NOMO-1 treated with DMSO at 0.1 percent for 48 hours (cell line): ENCODE measurements around the gene KDM3A.

Experiments used
- DNase-seq: peaks from one replicate; lab custom pipeline; 2025; ENCODE audit not compliant: unreplicated experiment; lab: John Stamatoyannopoulos, UW

The KDM3A gene, protein sequence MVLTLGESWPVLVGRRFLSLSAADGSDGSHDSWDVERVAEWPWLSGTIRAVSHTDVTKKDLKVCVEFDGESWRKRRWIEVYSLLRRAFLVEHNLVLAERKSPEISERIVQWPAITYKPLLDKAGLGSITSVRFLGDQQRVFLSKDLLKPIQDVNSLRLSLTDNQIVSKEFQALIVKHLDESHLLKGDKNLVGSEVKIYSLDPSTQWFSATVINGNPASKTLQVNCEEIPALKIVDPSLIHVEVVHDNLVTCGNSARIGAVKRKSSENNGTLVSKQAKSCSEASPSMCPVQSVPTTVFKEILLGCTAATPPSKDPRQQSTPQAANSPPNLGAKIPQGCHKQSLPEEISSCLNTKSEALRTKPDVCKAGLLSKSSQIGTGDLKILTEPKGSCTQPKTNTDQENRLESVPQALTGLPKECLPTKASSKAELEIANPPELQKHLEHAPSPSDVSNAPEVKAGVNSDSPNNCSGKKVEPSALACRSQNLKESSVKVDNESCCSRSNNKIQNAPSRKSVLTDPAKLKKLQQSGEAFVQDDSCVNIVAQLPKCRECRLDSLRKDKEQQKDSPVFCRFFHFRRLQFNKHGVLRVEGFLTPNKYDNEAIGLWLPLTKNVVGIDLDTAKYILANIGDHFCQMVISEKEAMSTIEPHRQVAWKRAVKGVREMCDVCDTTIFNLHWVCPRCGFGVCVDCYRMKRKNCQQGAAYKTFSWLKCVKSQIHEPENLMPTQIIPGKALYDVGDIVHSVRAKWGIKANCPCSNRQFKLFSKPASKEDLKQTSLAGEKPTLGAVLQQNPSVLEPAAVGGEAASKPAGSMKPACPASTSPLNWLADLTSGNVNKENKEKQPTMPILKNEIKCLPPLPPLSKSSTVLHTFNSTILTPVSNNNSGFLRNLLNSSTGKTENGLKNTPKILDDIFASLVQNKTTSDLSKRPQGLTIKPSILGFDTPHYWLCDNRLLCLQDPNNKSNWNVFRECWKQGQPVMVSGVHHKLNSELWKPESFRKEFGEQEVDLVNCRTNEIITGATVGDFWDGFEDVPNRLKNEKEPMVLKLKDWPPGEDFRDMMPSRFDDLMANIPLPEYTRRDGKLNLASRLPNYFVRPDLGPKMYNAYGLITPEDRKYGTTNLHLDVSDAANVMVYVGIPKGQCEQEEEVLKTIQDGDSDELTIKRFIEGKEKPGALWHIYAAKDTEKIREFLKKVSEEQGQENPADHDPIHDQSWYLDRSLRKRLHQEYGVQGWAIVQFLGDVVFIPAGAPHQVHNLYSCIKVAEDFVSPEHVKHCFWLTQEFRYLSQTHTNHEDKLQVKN (N-terminal part only)

DNA sequence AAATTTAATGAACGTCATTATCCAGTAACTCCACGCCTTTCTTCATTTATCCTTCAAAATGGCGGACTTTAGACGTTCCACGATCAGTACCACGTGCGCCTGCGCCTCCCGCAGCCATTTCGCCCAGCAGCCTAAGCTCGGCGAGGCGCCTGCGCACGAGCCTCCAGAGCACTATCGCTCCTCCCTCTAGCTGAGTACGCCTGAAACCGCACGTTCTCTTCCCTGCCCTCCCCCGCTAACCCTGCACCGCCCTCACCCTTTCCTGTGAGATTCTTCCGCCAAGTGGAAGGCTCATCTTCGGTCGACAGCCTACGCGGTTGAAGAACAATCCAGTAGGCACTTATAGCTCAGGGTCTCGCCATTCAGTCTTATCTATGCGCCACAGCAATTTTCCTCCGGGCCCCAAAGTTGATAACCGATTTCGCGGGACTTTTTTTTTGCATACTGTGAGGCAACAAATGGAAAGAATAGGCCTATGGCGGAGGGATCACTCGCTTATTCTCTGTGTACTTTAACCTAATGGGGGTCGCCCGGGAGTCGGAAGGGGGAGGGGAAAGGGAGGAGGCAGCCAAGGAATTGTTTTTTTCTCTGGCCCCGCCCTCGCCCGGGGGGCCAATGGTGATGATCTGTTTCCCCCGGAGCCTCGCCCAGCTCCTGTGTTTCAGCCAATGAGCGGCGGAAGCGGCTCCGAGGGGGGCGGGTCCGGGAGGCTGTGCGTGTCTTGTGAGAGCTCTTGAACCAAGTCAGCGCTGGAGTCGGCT lies at the start of gene KDM3A:
KDM3A (plus strand) TSS at position 741 of the 761 bp plus-strand sequence. CDS start 677 bp downstream, outside the sequence.
- DNase-seq = peak; percentile 98

DNA sequence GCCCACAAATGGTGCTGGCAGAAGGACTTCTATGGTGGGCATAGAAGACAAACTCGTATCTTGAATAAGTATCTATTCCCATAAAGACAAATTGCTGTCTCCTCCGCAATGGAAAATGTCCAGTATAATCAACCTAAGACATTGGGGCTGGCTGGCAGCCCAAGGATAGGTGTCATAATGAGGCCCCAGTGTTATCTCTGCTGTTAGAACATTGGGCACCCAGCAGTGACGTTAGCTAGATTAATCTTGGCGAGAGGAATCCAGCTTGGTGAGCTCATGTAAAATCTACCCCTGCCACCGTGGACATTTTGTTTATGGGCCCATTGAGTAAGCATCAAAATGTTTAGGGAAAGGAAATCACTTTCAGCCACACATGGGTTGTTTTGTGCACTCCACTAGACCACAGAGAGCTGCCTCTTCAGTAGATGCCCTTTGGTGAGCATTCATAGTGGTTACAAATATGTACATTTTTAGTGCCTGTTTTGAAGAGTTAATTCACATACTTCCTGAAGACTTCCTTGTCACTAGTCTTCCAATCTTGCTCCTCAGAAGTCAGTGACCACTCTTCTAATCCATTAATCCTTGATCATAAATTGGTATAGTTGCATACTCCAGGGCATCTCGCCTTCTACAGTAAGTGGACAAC lies 48.2 kb upstream of the KDM3A start:
- no peak for DNase-seq

DNA sequence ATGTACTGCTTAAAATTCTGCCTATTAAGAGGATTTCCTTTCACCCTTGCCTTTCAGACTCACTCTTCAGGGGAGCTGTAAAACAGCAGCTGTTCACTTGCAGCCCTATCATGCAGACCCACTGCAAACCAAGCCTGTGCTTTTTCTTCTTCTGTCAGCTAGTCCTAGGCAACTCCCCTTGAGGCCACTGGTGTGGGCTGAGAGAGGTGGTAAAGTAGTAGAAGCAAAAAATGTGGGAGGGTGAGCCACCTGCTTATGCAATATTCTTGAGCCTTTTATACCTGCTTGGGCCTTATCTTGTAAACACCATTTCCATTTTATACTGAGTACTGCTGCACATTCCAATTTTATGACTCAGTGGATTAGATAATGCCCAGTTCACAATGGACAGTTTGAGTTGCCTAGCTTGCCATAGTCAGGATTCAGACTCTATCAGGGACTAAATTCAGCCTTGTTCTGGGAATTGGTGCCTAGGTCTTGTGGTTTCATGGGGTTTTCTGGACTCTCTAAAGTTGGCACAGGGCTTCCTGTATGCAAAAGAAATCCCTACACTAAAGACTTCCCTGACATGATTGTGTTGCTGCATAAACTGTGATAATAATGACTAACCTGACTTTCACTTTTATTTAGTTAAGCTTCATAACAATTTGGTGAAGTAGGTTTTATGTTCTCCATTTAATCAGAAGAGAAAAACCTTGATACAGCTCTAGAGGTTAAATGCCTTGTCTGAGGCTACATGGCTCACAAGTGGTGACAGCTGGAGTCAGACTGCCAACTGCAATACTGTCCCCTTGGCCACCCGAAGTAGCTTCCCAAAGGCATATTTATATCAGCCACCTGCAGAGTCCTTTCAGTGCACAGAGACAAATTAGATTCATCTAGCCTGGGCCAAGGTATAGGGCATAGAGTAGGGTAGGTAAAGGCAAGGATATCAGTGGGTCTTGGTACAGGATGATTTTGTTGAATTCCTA lies 47.4 kb upstream of the KDM3A start:
- DNase-seq = no peak

DNA sequence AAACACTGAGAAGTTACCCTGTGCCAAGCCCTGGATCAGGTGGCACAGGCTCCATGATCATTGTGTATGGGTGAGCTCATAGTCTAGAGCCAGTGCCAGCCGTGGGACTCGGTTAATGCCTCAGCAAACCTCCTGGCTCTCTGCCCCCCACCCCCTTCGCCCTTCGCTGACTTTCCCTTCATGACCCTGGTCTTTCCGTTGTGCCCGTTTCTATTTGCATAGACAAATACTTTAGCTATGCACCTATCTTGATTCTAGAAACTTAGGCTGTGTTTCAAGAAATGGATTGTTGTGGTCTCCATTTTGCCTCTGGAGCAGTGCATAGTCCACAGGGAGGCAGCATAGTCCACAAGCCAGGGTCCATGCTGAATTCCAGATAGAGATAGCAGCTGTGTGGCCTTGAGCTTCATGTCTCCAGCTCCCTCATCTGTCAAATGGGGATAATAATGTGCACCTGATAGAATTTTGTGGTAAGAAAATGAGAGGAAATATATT lies 44.8 kb upstream of the KDM3A start:
- DNase-seq = peak; percentile 56

DNA sequence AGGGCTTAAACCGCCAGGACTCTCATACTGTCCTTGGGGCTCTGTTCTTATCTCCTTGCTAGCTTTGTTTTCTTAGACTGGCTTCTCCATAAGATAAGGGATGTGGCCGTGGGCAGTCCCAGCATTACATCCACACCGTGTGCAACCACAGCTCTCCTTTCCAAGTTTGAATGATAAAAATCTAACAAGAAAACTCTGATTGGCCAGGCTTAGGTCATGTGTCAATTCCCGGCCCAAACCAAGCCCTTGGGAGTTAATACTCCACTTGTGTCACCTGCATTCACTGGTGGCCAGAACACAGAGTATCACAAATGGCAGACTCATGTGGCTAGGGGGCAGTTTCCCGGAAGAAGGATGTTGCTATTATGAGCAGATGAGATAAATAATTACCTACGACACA lies 43.2 kb upstream of the KDM3A start:
- DNase-seq = no peak

DNA sequence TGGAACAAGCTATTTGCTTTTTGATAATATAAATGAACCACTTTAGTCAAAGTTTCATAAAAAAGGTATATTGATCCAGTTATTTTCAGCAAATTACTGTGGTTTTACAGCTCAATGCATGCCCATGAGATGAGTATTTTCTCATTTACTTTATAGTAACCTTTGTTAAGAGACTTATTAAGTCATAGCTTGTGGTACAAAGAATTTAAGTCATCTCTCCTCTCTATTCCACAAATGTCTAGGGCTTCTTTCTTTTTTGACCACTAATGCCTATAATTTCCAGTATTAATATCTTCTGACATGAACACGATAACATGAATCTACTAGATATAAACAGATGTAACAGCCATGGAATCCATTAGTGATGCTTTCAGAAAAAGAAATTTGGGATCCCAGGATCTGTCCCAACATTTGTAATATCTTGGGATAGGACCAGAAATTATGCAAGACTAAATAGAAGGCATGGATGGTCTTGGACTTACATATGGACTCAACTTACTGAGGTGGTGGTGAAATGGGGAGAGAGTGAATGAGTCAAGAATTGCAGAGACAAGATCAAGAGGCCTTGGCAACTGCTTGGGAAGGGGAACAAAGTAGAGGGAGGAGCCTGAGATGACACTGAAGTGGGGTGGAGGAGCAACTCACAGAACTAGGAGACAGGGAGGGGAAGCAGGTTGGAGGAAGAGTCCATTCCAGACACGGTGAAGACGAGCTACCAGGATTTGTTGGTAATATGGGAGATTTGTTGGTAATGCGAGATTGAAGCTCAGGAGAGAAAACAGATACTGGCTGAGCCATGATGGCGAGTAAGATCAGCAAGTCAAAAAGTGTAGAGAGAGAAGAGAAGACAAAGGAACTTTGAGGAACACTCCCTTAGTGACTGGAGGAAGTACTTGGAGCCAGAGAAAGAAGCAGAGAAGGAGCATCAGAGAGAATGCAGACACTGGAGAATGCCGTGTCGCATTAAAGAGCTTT lies 42.4 kb upstream of the KDM3A start:
- DNase-seq = no peak

DNA sequence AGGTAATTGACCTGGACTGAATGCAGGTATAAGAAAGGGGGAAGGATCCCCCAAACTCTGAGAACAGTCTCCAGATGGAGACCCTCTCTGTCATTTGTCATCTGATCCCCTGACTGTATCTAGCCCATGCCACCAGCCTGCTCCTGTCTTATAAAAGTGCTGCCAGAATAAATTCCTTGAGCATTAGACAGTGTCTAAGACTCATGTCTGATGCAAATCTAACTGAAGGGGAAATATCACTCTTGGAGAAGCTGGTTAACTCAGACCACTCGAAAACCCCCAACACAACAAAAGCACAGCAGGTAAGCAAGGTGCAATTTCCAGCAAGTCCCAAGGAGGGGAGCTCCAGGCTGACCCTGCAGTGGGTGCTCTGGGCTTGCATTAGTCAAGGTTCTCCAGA lies 40.9 kb upstream of the KDM3A start:
- DNase-seq = no peak

DNA sequence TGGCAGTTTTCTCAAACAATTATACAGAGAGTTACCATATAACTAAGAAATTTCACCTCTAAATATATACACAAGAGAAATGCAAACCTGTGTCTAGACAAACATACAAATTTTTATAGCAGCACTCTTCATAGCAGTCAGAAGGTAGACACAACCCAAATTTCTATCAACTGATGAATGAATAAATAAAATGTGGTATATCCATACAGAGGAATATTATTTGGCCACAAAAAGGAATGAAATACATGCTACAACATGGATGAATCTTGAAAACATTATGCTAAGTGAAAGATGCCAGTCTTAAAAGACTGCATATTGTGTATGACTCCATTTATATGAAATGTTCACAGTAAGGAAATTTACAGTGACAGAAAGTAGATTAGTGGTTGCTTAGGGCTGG lies 30.6 kb upstream of the KDM3A start:
- DNase-seq = no peak

DNA sequence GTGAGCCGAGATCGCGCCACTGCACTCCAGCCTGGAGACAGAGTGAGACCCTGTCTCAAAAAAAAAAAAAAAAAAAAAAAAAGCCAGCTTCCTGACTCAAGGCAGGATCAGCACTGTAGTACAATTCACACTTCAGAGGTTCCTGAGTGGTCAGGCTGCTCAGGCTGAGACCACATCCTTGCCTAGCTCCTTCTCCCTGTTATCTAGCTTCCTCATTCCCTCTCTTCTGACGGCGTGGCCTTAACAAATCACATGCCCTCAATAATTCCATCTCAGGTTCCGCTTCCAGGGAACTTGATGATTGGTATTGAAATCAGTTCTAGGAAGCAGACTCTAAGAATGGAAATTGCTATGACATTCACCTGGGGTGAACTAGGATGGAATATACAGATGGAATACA lies 29.8 kb upstream of the KDM3A start:
- no peak for DNase-seq

DNA sequence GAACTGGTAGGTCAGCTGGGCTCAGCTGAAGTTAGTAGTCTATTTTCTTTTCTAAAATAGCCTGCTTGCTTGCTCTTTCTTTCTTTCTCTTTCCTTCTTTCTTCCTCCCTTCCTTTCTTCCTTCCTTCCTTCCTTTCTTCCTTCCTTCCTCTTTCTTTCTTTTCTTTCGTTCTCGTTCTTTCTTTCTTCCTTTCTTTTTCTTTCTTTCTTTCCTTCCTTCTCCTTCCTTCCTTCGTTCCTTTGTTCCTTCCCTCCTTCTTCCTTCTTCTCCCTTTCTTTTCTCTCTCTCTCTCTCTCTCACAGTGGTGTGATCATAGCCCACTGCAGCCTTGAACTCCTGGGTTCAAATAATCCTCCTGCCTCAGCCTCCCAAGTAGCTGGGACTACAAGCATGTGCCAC lies 29.2 kb upstream of the KDM3A start:
- no peak for DNase-seq

DNA sequence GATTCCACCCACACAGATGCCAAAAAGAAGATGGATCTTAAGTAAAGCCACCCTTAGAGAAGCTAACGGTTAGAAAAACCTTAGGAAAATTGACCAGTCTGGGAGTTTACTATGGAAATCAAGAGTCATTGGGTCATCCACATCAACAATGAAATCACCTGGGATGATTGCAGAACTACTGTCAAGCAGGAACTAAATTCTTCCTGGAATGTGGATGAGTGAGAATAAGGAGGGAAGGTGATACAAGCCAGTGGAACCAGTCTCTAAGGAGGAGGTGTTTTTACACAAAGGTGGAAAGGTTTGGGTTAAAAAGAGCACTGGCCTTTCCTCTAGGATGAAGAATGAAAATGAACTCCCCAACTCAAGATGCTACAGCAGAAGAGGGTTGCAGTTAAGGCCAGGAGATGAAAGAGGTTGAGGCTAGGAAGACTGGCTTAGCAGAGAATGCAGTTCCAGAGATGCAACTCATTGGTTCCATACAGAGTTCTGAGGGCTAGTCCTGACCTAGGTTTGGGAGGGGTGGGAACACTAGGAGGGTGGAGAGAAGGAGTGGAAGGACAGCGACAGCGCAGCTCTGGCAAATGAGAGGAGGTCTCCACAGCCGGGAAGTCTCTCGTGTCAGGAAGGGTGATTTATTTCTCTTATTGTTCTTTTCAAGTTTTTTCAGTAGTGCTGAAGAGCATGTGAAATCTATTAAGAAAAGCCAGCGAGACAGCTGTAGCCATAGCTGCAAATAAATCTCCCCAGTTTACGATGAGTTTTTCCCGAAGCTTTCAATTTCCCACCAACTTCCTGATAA lies 27.7 kb upstream of the KDM3A start:
- no peak for DNase-seq

DNA sequence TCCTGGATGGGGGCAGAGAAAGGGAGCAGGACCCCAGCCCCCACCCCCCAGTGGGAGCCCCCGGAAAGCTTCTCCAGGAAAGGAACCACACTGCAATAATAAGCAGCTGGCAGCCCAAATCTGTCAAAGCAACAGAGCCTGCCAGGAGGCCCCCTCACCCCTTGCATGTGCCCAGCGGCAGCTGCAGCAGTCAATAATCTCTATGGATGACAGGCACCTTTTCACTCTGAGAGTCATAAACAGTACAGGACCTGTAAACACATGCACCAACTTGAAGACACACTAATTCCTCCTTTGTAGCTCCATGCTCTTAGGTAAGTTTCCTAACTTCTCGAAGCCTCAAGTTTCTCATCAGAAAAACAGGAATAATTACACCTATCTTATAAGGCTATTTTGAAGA lies 26.2 kb upstream of the KDM3A start:
- no peak for DNase-seq

DNA sequence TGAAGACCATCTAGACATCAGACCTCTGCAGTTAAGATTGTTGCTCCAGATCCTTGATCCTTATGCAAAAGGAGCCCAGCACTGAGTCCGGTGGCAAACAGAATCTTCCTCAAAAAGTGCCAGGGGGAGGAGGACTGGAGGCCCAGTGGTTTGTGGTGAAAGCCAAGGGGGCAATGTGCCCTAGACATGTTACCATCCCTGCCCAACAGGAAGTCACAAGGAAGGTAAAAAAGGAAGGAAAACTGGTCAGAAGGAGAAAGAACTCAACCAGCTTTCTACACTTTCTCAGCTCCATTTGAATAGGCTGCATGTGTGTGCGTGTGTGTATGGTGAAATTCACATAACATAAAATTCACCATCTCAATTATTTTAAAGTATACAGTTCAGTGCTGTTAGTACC lies 25.0 kb upstream of the KDM3A start:
- DNase-seq = peak; percentile 44

DNA sequence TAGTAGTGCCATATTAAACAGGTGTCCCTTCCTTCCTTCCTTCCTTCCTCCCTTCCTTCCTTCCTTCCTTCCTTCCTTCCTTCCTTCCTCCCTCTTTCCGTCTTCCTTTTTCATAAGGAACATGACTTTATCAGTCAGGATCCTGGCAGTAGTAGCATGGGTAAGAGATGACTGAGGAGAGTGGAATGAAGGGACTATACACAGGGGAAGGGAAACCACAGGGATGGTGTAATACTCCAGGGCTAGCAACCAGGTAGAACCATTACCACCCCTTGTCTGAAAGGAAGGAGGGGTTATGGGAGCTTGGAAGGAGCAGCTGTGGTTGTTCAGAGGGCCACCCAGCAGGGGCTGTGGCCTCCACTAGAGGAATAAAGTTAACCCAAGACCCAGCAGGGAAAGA lies 23.2 kb upstream of the KDM3A start:
- no peak for DNase-seq

DNA sequence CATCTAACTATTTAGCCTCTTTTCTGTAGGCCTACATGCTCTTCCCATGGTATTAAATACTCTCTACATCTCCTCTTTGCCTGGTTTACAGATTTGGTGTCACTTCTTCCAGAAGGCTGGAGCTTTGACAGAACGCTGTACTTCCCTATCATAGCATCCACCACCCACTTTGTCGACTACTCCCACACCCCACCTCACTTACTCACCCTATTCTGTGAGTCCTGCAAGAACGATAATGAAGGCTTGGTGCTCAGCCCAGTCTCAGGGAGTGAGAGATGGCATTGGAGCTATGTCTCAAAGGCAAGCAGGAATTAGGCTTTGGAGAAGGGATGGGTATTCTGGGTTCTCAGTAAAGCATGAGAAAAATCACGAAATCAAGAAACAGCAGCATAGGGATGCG lies 20.3 kb upstream of the KDM3A start:
- DNase-seq = no peak

DNA sequence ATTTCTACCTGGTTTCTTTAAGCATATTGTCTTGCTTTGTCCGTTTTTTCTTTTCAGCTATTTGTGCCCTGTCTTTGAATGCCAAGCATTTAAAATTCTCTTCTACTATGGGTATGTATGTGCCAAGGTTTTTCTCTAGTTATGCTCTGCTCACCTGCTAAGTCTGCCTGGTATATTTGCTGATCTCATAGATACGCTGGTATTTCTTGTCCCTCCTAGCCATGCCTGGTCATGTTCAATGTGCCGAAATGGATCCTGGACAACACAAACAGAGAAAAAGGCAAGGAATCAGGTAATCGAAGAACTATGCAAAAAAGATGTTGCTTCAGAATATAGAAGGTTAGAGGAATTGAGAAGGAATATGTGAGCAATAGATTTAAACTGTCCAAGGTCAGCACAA lies 14.9 kb upstream of the KDM3A start:
- no peak for DNase-seq

DNA sequence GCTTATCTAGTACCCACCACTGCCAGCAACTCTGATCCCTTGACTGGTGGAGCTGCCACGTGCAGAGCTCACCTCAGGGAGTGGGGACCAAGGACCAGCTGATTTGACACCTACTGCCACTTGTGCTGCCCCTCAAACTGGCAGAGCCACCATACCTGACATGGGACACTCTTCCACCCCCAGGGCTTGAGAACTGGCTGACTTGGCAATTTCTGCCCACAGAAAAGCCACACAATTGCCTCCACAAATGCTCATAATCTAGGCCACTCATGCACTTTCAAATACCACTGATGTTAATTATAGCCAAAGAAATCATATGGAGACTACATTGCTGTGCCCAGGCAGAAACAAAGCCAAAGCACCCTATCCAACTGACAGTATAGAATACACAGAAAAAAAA lies 11.8 kb upstream of the KDM3A start:
- DNase-seq = no peak
